CD4-positive, alpha-beta T cell treated with Interleukin-4 for 4 hours (primary cell): ENCODE results near the gene TACR1.
"Not testable (repeated sequence)": the region's sequence is repeated elsewhere in the genome, so short reads cannot be mapped to it uniquely, and the experiment has no call there.

Experiments
- DNase-seq: peaks from one replicate; pipeline ENCODE4 v3.0.0-alpha.2; 2020

TACR1 gene, protein sequence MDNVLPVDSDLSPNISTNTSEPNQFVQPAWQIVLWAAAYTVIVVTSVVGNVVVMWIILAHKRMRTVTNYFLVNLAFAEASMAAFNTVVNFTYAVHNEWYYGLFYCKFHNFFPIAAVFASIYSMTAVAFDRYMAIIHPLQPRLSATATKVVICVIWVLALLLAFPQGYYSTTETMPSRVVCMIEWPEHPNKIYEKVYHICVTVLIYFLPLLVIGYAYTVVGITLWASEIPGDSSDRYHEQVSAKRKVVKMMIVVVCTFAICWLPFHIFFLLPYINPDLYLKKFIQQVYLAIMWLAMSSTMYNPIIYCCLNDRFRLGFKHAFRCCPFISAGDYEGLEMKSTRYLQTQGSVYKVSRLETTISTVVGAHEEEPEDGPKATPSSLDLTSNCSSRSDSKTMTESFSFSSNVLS

DNA sequence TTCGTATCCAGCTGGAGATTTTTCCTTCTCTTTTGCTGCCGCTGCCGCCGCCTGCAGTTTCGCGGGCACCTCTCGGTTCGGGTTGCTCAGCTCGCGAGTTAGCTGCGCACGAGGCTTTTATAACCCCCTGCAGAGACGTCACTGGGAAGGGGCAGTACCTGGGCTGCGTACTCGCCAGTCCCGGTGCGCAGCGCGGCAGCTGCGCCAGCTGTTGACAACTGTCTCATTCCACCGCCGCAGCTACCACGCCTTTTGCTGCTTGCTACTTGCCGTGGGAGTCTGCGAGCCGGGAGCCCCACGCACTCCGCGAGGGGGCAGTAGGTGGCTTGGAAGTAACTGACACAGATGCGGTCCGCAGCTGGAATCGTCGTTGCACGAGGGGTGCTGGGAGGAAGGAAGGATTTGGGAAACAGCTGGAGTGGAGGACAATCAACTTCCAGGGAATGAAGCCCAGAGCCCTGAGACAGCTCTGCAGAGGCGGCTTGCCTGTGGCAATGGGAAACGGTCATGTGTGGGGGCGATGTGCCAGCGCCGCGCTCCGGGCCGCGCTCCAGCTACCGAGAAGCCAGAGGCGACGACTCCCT is at the start of gene TACR1:
Gene TACR1, minus strand, starts transcription at position 93 of the 584 bp plus-strand sequence. CDS start 586 bp downstream, outside the sequence.
- peak; percentile 29 for DNase-seq

DNA sequence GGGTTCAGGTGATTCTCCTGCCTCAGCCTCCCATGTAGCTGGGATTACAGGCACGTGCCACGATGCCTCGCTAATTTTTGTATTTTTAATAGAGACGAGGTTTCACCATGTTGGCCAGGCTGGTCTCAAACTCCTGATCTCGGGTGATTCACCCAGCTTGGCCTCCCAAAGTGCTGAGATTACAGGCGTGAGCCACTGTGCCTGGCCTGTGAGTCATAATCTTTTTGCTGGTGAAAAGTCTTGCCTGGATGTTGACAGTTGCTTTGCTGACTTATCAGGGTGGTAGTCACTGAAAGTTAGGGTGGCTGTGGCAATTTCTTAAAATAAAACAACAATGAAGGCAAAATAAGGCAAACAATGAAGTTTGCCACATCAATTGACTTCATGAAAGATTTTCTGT is 49.3 kb upstream of the TACR1 start:
- not testable (repeated sequence) for DNase-seq

DNA sequence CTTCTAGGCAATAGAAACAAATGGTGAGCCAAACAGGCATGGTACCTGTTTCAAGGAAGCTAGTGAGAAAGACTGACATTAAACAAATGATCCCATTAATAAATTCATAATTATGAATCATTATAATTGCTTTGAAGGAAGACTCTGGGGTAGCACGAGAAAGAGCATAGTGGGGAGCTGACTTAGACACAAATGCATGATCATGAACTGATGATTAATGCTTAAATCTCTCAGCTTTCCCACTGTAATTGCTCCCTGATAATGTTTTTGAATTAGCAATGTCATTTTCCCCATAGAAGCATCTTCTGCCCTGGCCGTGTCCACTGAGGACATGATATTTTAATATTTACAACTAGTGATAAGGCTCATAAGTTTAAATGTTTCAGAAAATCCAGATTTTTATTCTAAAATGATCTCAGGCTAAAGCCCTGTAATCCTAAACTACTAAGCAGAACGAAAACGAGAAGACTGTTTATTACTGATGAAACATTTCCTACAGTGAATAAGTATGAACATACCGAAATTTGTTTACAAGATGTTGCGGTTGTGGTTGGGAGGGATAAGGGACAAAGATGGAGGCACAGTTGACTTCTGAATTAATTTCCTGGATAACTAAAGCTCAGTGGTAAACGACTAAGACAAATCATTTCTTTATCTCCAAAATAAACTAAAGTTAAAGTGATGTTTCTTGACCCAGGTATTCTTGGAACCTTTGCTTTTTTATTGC is 47.3 kb upstream of the TACR1 start:
- no peak for DNase-seq

DNA sequence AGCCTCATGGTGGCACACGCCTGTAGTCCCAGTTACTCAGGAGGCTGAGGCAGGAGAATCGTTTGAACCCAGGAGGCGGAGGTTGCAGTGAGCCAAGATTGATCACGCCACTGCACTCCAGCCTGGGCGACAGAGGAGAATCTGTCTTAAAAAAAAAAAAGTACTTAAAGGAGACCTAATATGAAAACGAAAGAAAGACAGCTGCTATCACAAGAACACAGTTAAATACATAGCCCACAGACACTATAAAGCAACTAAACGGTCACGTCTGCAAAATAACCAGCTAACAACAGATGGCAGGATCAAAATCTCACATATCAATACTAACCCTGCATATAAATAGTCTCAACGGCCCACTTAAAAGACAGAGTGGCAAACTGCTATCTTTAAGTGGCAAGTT is 43.9 kb upstream of the TACR1 start:
- DNase-seq = no peak

DNA sequence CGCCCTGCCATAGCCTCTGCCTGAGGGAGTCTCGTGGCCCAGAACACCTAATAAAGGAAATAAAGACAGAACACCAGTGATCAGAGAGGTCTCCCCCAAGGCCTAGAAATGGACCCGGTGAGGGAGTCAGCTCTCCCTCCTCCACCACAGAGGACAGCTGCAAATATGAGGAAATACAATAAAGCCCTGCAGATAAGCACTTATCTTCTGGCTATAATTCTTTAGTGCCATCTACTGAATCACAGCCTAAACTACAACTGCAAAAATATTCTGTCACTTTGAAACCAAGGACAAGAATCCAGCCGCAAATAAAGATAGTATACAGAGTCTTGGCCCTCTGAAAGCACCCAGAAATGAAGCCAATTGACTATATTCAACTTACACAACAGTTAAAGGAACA is 42.4 kb upstream of the TACR1 start:
- DNase-seq = no peak

DNA sequence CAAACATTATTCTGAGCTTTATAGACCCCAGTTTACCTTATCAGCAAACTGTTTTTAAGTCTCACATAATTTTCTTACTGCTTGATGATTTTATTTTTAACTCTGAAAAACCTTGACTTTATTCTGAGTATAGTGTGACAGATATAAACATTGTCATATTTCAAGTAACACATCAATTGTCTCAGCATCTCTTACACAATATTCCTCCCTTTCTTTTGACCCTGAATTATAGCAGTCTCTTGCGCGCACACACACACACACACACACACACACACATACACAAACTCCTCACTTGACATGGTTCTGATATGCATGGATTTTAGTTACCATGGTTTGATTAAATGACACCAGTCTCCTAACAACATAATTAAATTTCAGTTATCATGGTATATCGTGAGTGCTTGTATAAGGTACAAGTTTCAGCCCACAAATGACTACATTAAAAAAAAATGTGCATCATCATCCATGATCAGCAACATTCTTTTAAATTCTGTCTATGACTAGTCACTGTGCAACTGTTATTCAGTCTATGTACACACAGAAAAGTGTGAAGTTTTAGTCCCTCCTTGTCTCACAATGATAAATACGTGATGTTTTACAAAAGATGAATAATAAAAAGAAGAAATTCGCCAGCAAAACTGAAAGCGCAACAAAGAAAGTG is 39.5 kb upstream of the TACR1 start:
- DNase-seq = no peak

DNA sequence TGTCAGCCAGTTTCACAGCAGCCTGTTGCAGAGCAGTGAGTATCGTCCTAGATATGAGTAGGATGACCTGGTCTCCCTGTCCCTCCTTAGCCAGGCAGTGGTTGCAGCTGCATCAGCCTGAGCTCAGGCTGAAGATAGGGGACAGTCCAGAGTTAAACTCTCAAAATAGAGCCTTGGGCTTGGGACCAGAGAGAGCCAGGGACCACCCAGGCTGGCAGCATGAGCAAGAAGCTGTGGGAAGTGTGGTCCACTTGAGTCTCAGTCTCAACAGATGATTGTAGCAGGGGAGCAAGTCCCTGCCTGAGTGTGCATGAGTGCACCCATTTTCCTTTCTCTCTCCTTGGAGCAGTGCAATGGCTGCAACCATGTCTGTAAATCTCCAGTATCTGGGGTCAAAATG is 38.0 kb upstream of the TACR1 start:
- DNase-seq = no peak

DNA sequence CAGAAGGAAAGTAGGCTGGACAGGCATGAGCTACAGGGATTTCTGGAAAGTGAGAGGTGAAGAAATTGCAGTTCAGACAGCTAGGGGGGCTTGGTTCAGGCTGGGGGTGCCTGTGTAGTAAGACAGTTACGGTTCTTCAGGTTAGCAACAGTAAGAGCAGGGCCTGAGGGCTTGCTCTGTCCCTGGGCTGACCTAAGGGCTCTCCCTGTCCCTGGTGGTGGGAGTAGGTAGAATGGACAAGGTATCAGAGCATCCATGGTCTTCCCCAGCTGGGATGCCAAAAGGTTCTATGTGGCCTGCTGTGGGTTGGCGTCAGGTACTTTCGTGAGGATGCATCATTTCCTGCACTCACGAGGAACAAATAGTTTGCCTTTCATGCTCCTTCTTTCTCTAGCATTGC is 34.6 kb upstream of the TACR1 start:
- no peak for DNase-seq

DNA sequence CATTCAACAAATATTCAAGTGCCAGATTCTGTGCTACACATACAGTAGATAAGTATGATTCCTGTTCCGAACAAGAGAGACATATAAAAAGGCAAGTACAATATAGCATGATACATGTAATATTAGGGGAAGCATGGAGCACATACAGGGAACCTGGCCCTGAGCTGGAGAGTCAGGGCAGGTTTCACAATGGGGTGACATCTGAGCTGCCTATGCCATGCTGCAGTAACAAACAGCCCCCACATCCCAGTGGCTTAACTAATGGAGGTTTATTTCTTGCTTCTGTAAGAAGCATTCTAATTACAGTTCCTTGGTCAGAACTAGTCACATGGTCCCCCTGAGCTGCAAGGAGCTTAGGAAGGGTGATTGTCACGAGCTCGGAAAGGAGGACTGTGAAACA is 27.3 kb upstream of the TACR1 start:
- no peak for DNase-seq

DNA sequence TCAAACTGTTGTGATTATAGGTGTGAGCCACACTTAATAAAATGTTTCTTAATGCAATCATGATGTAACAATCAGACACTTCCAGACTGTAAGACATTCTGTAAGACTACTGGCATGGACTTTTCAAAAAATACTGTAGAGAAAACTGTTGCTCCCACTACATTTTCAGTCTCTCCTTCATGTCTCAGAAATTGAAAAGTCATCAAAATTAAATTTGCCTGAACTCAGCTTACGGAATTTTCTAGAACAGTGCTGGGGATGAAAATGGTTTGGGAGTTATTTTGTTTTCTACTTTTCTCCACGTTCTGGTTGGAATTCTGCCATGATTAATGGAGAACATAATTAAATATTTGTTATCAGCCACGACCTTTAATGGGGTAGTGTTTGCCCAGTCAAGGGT is 26.8 kb upstream of the TACR1 start:
- DNase-seq = no peak

DNA sequence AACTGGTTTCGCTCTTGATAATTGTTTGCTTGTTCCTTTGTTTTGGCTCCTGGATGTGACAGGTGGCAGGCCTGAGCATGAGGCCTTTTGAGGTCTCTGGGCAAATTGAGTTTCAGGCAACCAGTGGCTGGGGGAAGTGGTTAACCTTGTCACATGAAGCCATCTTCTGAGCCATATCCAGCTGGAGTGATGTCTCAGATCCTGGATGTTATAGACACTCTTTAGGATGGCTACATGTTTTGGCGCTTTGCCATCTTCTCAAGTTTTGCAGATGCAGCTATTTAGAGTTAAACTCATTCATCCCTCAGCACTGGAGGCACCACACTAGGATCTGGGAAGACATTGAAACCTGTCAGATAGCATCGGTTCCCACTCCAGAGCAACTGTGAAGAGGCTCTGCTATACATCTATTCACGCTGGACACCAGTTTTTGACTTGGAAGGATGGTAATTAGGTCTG is 25.3 kb upstream of the TACR1 start:
- DNase-seq = no peak

DNA sequence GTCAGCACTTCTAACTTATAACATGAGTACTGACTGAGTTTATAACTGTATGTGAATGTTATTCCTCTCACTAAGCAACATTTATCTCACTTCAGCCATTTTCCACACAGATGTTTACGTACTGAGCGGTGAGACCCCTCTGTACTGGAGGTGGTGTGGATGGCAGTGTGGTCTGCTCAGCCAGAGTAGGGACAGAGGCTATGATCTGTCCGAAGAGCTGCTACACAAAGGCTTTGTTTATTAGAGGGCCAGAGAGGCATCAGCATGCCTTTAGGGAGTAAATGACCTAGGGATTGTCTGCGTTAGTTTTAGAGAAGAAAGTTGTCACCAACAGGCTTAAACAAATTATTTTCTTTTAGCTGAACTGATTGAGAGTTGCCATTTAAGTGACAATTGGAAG is 23.2 kb upstream of the TACR1 start:
- no peak for DNase-seq

DNA sequence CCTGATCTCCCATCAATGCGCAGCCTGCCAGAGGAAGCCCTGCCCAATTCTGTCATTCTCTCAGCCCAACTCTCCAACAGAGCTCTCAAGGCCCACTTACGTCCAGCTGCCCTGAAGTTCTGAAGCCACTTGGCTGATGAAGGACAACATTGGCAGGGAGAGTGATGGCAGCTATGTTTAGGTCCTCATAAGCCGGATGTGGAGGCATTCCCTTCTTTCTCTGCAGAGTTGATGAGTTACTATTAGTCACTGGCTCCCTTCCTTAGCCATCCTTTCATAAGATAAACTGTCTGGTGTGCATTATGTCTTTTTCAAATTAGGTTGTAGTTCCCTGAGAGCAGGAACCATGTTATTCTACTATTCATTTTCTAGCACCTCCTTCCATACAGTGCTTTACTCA is 22.5 kb upstream of the TACR1 start:
- DNase-seq = no peak

DNA sequence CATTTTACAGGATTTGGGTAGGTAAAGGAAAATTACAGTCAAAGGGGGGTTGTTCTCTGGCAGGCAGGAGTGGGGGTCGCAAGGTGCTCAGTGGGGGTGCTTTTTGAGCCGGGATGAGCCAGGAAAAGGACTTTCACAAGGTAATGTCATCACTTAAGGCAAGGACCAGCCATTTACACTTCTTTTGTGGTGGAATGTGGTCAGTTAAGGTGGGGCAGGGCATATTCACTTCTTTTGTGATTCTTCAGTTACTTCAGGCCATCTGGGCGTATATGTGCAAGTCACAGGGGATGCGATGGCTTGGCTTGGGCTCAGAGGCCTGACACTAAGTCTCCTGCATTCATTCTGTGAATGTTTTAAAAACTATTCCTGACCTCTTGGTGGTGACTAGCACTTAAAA is 19.9 kb upstream of the TACR1 start:
- not testable (repeated sequence) for DNase-seq

DNA sequence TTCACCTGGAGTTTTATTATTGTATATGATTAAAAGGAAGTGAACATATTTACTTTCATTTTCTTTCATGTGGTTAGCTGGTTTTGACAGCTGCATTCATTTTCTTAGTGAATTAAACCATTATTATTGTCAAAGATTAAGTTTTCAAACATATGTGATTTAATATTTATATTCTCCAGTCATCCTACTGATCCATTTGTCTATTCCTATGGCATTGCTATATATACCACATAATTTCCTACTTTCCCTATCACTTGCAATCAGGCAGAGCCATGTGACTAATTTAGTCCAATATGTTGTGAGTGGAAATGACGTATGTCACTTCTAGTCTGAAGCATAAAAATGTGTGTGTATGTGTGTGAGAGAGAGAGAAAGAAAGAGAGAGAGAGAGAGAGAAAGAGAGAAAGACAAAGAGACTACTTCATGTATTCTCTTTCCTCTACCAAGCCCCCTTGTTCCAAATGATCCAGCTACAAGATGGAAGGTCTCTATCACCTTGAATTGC is 12.0 kb upstream of the TACR1 start:
- peak; percentile 2 for DNase-seq

DNA sequence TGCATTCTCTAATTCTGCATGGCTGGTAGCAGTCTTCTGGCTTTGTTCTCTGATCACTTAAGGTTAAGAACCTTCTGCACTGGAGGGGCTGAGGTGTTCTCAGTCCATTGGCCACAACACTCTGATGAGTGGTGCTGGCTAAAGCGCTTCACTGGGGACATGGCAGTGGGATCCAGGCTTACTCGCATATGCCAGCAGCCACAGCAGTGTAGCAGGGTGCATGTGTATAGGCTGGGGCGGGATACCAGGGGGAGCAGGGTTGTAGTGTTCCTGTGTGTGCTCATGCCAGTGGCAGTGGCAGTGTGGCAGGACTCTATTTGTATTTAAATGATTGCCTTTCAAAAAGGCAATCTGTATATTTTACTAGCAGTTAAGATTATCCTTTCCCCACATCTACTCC is 11.1 kb upstream of the TACR1 start:
- DNase-seq = no peak

DNA sequence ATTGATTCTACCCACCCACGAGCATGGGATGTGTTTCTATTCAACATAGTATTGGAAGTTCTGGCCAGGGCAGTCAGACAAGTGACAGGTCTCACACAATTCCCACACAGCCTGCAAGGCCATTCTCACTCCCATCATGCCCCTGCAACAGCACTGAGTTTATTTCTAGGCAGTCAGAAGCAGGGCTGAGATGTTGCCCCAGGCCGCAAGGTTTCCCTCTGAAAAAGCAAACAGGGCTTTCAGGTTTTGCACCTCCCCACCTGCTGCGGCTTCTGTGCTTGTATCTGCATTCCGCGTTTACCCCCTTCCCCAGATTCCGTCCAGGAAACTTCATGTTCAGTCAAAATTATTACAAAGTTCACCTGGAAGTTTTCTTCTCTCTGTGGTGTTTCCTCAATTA is 9.4 kb upstream of the TACR1 start:
- DNase-seq = no peak

DNA sequence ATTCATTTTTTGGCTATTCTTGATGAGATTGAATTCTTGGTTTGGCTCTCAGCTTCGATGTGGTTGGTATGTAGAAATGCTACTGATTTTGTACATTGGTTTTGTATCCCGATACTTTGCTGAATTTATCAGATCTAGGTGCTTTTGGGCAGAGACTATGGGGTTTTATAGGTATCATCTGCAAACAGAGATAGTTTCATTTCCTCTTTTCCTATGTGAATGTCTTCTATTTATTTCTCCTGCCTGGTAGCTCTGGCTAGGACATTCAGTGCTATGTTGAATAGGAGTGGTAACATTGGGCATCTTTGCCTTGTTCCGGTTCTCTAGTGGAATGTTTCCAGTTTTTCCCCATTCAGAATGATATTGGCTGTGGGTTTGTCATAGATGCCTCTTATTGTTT is 5.5 kb upstream of the TACR1 start:
- no peak for DNase-seq

DNA sequence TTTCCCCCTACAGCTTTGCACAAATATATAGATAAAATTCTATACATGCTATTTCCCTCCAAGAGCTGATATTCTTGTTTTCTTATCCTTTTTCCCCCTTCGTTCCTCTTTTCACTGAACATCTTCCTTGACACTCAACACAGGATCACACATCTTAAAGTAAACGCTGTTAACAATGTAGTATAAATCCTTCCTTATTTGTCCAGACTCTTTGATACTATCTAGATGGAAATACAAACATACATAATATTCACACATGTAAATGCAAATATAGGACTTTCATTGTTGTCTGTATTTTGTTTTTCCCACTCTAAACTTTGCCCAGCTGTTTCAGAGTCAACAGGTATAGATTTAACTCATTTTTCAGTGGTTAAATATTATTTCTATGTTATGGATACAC is 3.0 kb upstream of the TACR1 start:
- no peak for DNase-seq

DNA sequence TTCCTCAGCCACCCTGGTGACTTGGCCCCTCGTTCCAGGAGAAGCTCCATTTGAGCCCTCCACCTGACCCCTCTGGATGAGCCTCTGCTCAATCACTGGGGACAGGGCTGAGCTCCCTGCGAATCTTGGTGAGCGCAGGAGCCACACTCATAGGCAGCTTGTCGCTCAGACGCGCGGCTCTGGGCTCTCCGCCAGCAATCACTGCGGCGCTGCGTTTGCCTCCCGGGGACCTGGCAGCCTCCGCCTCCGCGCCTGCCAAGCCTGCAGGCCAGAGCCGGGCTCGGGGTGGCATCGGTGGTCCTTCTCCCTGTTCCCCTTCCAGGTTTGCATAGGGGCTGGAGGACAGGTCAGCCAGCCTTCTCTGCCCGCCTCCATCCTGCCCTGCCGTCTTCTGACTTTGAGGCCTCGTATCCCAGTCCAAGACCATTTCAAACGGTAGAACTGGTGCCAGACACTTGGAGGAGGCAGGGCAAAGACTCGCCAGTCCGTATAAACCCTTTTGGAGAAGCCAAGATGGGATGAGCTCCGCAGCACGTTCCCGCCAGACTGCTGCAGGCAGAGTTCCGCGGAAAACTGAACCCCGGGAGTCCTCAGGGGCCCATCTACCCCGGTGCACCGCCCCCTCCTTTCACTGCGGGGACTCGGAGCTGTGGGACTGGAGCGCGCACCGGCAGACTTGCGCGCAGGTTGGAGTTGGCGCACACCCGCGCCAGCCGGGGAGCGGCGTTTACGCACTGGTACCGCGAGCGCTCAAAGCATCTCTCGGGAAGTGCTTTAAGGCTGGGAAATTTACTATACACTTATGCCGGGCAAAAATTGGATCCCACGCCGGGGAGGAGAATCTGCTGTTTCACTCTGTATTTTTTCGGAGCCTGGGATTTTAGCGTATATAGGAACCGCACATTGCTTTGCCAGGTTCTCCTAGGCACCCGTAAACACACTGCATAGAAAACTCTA is 1.1 kb upstream of the TACR1 start:
- no peak for DNase-seq

DNA sequence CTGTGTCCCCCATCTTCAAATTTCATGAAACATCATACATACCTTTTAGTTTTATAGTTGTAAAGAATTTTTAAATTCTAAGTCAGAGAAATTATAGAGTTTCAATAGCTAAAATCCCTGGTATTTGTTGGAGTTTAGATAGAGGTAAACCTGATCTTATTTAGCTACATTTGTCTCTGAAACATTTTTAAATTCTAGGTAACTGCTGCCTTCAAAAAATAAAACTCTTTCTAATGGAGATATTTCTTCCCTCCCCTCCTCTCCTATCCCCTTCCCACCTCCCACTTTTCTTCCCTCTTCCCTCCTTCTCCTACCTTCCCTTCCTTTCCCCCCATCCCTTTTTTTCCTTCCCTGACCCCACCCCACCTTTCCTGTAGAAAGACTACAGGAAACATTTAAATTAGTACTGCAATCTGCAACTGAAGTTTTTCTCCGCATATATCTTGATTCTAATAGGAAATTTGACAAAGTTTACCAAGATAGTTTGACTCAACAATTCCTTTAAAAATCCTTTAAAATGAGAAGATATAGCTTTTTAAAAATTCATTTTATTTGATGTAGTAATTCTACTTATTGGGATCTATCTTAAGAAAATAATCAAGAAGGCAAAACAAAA is 4.1 kb downstream of the TACR1 start:
- no peak for DNase-seq
